ENCODE measurements around the gene SMOC1. TPM values are rescaled to one million over a fixed set of nuclear protein-coding genes. Genes with fewer than 3 reads are reported as not detected.

Gene SMOC1
- total RNA-seq, 1 donor from 2014 or later, result 3.1 TPM

- Histone ChIP-seq H3K36me3 (ENCODE audit: control insufficient read depth in 3 of 3, insufficient read depth in 3 of 3, low read length in 3 of 3) (no peaks in the 10 kb centered on the region), H3K9ac (ENCODE audit: low read depth in 1 of 3, low read length in 3 of 3) (no peak overlapping the region), H3K27ac (ENCODE audit: low read depth, low read length) (no peak overlapping the region), H3K4me3 (ENCODE audit: low read length in 3 of 3) (no peak overlapping the region), H3K9me3 (ENCODE audit: control insufficient read depth in 3 of 3, low read length in 3 of 3) (no peaks in the 10 kb centered on the region), H3K27me3 (ENCODE audit: control insufficient read depth in 3 of 3, insufficient read depth in 3 of 3, low read length in 3 of 3) (peaks cover 0 to 4% (median 3%) of the 10 kb centered on the region in 3 donors), H3K4me1 (ENCODE audit: control insufficient read depth in 3 of 3, insufficient read depth in 3 of 3, low read length in 3 of 3) (peaks cover 0 to 15% (median 9%) of the 10 kb centered on the region in 3 donors)
These were observed 53.2 kb downstream of the SMOC1 start for GRCh38 chr14:69932391-69932790.

- Histone ChIP-seq H3K36me3 (ENCODE audit: control insufficient read depth in 3 of 3, insufficient read depth in 3 of 3, low read length in 3 of 3) (no peaks in the 10 kb centered on the region), H3K4me3 (ENCODE audit: low read length in 3 of 3) (no peak overlapping the region), H3K9me3 (ENCODE audit: control insufficient read depth in 3 of 3, low read length in 3 of 3) (no peaks in the 10 kb centered on the region), H3K27me3 (ENCODE audit: control insufficient read depth in 3 of 3, insufficient read depth in 3 of 3, low read length in 3 of 3) (peaks cover 0 to 6% (median 3%) of the 10 kb centered on the region in 3 donors), H3K9ac (ENCODE audit: low read depth in 1 of 3, low read length in 3 of 3) (no peak overlapping the region), H3K4me1 (ENCODE audit: control insufficient read depth in 3 of 3, insufficient read depth in 3 of 3, low read length in 3 of 3) (peaks cover 0 to 15% (median 9%) of the 10 kb centered on the region in 3 donors), H3K27ac (ENCODE audit: low read depth, low read length) (no peak overlapping the region)
These were observed 54.5 kb downstream of the SMOC1 start for GRCh38 chr14:69933623-69934275.

GRCh38 chr14:69937367-69938081, 58.3 kb downstream of the SMOC1 start:
- Histone ChIP-seq H3K27ac (ENCODE audit: low read depth, low read length) (no peak overlapping the region), H3K27me3 (ENCODE audit: control insufficient read depth in 3 of 3, insufficient read depth in 3 of 3, low read length in 3 of 3) (peaks cover 0 to 10% (median 3%) of the 10 kb centered on the region in 3 donors), H3K4me3 (ENCODE audit: low read length in 3 of 3) (no peak overlapping the region), H3K4me1 (ENCODE audit: control insufficient read depth in 3 of 3, insufficient read depth in 3 of 3, low read length in 3 of 3) (no peaks in the 10 kb centered on the region), H3K9me3 (ENCODE audit: control insufficient read depth in 3 of 3, low read length in 3 of 3) (no peaks in the 10 kb centered on the region), H3K36me3 (ENCODE audit: control insufficient read depth in 3 of 3, insufficient read depth in 3 of 3, low read length in 3 of 3) (no peaks in the 10 kb centered on the region), H3K9ac (ENCODE audit: low read depth in 1 of 3, low read length in 3 of 3) (no peak overlapping the region)

GRCh38 chr14:69938751-69939150, 59.5 kb downstream of the SMOC1 start:
- peaks cover 0 to 14% (median 3%) of the 10 kb centered on the region in 3 donors for H3K27me3 ChIP-seq (ENCODE audit: control insufficient read depth in 3 of 3, insufficient read depth in 3 of 3, low read length in 3 of 3)
- no peak overlapping the region for H3K4me3 ChIP-seq (ENCODE audit: low read length in 3 of 3)

GRCh38 chr14:69941768-69942742, 62.8 kb downstream of the SMOC1 start:
- Histone ChIP-seq H3K9me3 (ENCODE audit: control insufficient read depth in 3 of 3, low read length in 3 of 3) (peaks cover 2 to 8% (median 3%) of the 10 kb centered on the region in 3 donors), H3K36me3 (ENCODE audit: control insufficient read depth in 3 of 3, insufficient read depth in 3 of 3, low read length in 3 of 3) (no peaks in the 10 kb centered on the region), H3K9ac (ENCODE audit: low read depth in 1 of 3, low read length in 3 of 3) (no peak overlapping the region), H3K4me3 (ENCODE audit: low read length in 3 of 3) (no peak overlapping the region), H3K27ac (ENCODE audit: low read depth, low read length) (no peak overlapping the region), H3K27me3 (ENCODE audit: control insufficient read depth in 3 of 3, insufficient read depth in 3 of 3, low read length in 3 of 3) (peaks cover 0 to 10% (median 0%) of the 10 kb centered on the region in 3 donors), H3K4me1 (ENCODE audit: control insufficient read depth in 3 of 3, insufficient read depth in 3 of 3, low read length in 3 of 3) (no peaks in the 10 kb centered on the region)

More at GRCh38 chr14:69938751-69939150, 59.5 kb downstream of the SMOC1 start:
- Histone ChIP-seq H3K4me1 (ENCODE audit: control insufficient read depth in 3 of 3, insufficient read depth in 3 of 3, low read length in 3 of 3) (no peaks in the 10 kb centered on the region), H3K27ac (ENCODE audit: low read depth, low read length) (no peak overlapping the region), H3K9me3 (ENCODE audit: control insufficient read depth in 3 of 3, low read length in 3 of 3) (no peaks in the 10 kb centered on the region), H3K9ac (ENCODE audit: low read depth in 1 of 3, low read length in 3 of 3) (no peak overlapping the region), H3K36me3 (ENCODE audit: control insufficient read depth in 3 of 3, insufficient read depth in 3 of 3, low read length in 3 of 3) (no peaks in the 10 kb centered on the region)

- Histone ChIP-seq H3K27me3 (ENCODE audit: control insufficient read depth in 3 of 3, insufficient read depth in 3 of 3, low read length in 3 of 3) (peaks cover 0 to 7% (median 0%) of the 10 kb centered on the region in 3 donors), H3K9ac (ENCODE audit: low read depth in 1 of 3, low read length in 3 of 3) (no peak overlapping the region), H3K4me3 (ENCODE audit: low read length in 3 of 3) (no peak overlapping the region), H3K27ac (ENCODE audit: low read depth, low read length) (no peak overlapping the region), H3K36me3 (ENCODE audit: control insufficient read depth in 3 of 3, insufficient read depth in 3 of 3, low read length in 3 of 3) (no peaks in the 10 kb centered on the region), H3K9me3 (ENCODE audit: control insufficient read depth in 3 of 3, low read length in 3 of 3) (peaks cover 2 to 8% (median 3%) of the 10 kb centered on the region in 3 donors), H3K4me1 (ENCODE audit: control insufficient read depth in 3 of 3, insufficient read depth in 3 of 3, low read length in 3 of 3) (no peaks in the 10 kb centered on the region)
These were observed 64.0 kb downstream of the SMOC1 start for GRCh38 chr14:69943084-69943780.

GRCh38 chr14:69945347-69945746, 66.1 kb downstream of the SMOC1 start:
- Histone ChIP-seq H3K4me1 (ENCODE audit: control insufficient read depth in 3 of 3, insufficient read depth in 3 of 3, low read length in 3 of 3) (no peaks in the 10 kb centered on the region), H3K9me3 (ENCODE audit: control insufficient read depth in 3 of 3, low read length in 3 of 3) (peaks cover 2 to 8% (median 3%) of the 10 kb centered on the region in 3 donors), H3K27ac (ENCODE audit: low read depth, low read length) (no peak overlapping the region), H3K9ac (ENCODE audit: low read depth in 1 of 3, low read length in 3 of 3) (no peak overlapping the region), H3K27me3 (ENCODE audit: control insufficient read depth in 3 of 3, insufficient read depth in 3 of 3, low read length in 3 of 3) (peaks cover 0 to 7% (median 0%) of the 10 kb centered on the region in 3 donors), H3K36me3 (ENCODE audit: control insufficient read depth in 3 of 3, insufficient read depth in 3 of 3, low read length in 3 of 3) (no peaks in the 10 kb centered on the region), H3K4me3 (ENCODE audit: low read length in 3 of 3) (no peak overlapping the region)

GRCh38 chr14:69945912-69946311, 66.7 kb downstream of the SMOC1 start:
- Histone ChIP-seq H3K27ac (ENCODE audit: low read depth, low read length) (no peak overlapping the region), H3K36me3 (ENCODE audit: control insufficient read depth in 3 of 3, insufficient read depth in 3 of 3, low read length in 3 of 3) (no peaks in the 10 kb centered on the region), H3K27me3 (ENCODE audit: control insufficient read depth in 3 of 3, insufficient read depth in 3 of 3, low read length in 3 of 3) (peaks cover 0 to 7% (median 0%) of the 10 kb centered on the region in 3 donors), H3K9me3 (ENCODE audit: control insufficient read depth in 3 of 3, low read length in 3 of 3) (peaks cover 2 to 8% (median 3%) of the 10 kb centered on the region in 3 donors), H3K4me3 (ENCODE audit: low read length in 3 of 3) (no peak overlapping the region), H3K9ac (ENCODE audit: low read depth in 1 of 3, low read length in 3 of 3) (no peak overlapping the region), H3K4me1 (ENCODE audit: control insufficient read depth in 3 of 3, insufficient read depth in 3 of 3, low read length in 3 of 3) (no peaks in the 10 kb centered on the region)

GRCh38 chr14:69948351-69948750, 69.1 kb downstream of the SMOC1 start:
- H3K4me1 ChIP-seq (ENCODE audit: control insufficient read depth in 3 of 3, insufficient read depth in 3 of 3, low read length in 3 of 3), result peaks cover 3 to 11% (median 6%) of the 10 kb centered on the region in 3 donors
- H3K9ac ChIP-seq (ENCODE audit: low read depth in 1 of 3, low read length in 3 of 3), result no peak overlapping the region
- H3K27me3 ChIP-seq (ENCODE audit: control insufficient read depth in 3 of 3, insufficient read depth in 3 of 3, low read length in 3 of 3), result peaks cover 0 to under 1% (median 0%) of the 10 kb centered on the region in 3 donors
- no peak overlapping the region for H3K4me3 ChIP-seq (ENCODE audit: low read length in 3 of 3)
- no peak overlapping the region for H3K27ac ChIP-seq (ENCODE audit: low read depth, low read length)
- H3K9me3 ChIP-seq (ENCODE audit: control insufficient read depth in 3 of 3, low read length in 3 of 3), result peaks cover 2 to 8% (median 3%) of the 10 kb centered on the region in 3 donors
- H3K36me3 ChIP-seq (ENCODE audit: control insufficient read depth in 3 of 3, insufficient read depth in 3 of 3, low read length in 3 of 3), result no peaks in the 10 kb centered on the region

Measured in skeletal muscle tissue (tissue), 4 donors.